Keratinocyte (primary cell): ENCODE results near the gene SOS1. TPM values are rescaled to one million over a fixed set of nuclear protein-coding genes. Genes with fewer than 3 reads are reported as not detected.

Experiments
- DNase-seq: peaks from one replicate; pipeline ENCODE4 v3.0.0-alpha.2; 2011; ENCODE audit warnings: low read depth, missing footprints, low spot score
- FAIRE-seq: peaks from 2 replicates; lab custom pipeline; 2011; peaks lifted over from hg19 to GRCh38; lab: Jason Lieb, UNC
- H2AFZ ChIP-seq: 2 replicates; pipeline ENCODE4 v1.6.0; 2012; ENCODE audit warnings: low read length, control low read depth, inconsistent platforms; ENCODE audit not compliant: control insufficient read depth
- H3K27ac ChIP-seq: 2 replicates; pipeline ENCODE4 v1.5.1; 2011; ENCODE audit warnings: low read length; ENCODE audit not compliant: control insufficient read depth, insufficient read depth
- H3K27me3 ChIP-seq: 3 replicates; pipeline ENCODE4 v1.6.0; 2011; ENCODE audit warnings: low read length; ENCODE audit not compliant: control insufficient read depth, insufficient read depth; ENCODE audit errors: extremely low read depth
- H3K36me3 ChIP-seq, 2 experiments: 2 replicates in 1 of 2; 3 replicates in 1 of 2; pipeline ENCODE4 v1.5.1; 2011; ENCODE audit warnings: low read length in 2 of 2, mild to moderate bottlenecking in 1 of 2; ENCODE audit not compliant: control insufficient read depth in 2 of 2, insufficient read depth in 2 of 2; ENCODE audit errors: extremely low read depth in 1 of 2
- H3K4me1 ChIP-seq: 3 replicates; pipeline ENCODE4 v1.5.1; 2011; ENCODE audit warnings: low read length; ENCODE audit not compliant: control insufficient read depth, insufficient read depth; ENCODE audit errors: extremely low read depth
- H3K4me2 ChIP-seq: 3 replicates; pipeline ENCODE4 v1.6.0; 2011; ENCODE audit warnings: low read depth, low read length; ENCODE audit not compliant: control insufficient read depth, insufficient read depth; ENCODE audit errors: extremely low read depth
- H3K4me3 ChIP-seq, 3 experiments: fragments of 200-600 bp in 1 of 3; sonication (generic) in 1 of 3; 2 replicates in 2 of 3; 3 replicates in 1 of 3; pipeline ENCODE4 v1.5.1; 2011 to 2016; ENCODE audit warnings: low read length in 3 of 3, mild to moderate bottlenecking in 3 of 3, control low read depth in 2 of 3, inconsistent platforms in 1 of 3, low read depth in 1 of 3, mixed read lengths in 1 of 3, mixed run types in 1 of 3, moderate library complexity in 1 of 3; ENCODE audit not compliant: control insufficient read depth in 2 of 3, insufficient read depth in 2 of 3; ENCODE audit errors: extremely low read depth in 1 of 3
- H3K79me2 ChIP-seq: 2 replicates; pipeline ENCODE4 v1.6.0; 2012; ENCODE audit warnings: low read length; ENCODE audit not compliant: control insufficient read depth, insufficient read depth
- H3K9ac ChIP-seq: 3 replicates; pipeline ENCODE4 v1.6.0; 2011; ENCODE audit warnings: low read length; ENCODE audit not compliant: control insufficient read depth, insufficient read depth; ENCODE audit errors: extremely low read depth
- H3K9me1 ChIP-seq: 3 replicates; pipeline ENCODE4 v1.6.0; 2011; ENCODE audit warnings: low read length; ENCODE audit not compliant: control insufficient read depth, insufficient read depth; ENCODE audit errors: extremely low read depth
- H3K9me3 ChIP-seq: 2 replicates; pipeline ENCODE4 v1.5.1; 2012; ENCODE audit warnings: low read depth, low read length; ENCODE audit not compliant: control insufficient read depth
- H4K20me1 ChIP-seq: 3 replicates; pipeline ENCODE4 v1.6.0; 2011; ENCODE audit warnings: low read length; ENCODE audit not compliant: control insufficient read depth, insufficient read depth; ENCODE audit errors: extremely low read depth
- EZH2 ChIP-seq: IDR thresholded peaks from one replicate; pipeline ENCODE4 v1.6.1; 2012; ENCODE audit warnings: inconsistent platforms, mild to moderate bottlenecking, low read length, moderate library complexity
- dilution Hi-C: fragments of 300-500 bp; cut with MboI; formaldehyde crosslinking; loops from one replicate; pipeline ENCODE4 v1.7.0; 2020; ENCODE audit warnings: low sequenced_read_pairs; ENCODE audit not compliant: extremely low pct_ligation_motif_present
- polyA plus RNA-seq, 5 experiments: library from polyadenylated mRNA; depleted of rRNA in 3 of 5; stranded (reverse) in 3 of 5; stranded (forward) in 1 of 5; unstranded in 1 of 5; fragments of >200 nt; gene quantifications; 1 replicate in 1 of 5; 2 replicates in 3 of 5; 3 replicates in 1 of 5; pipeline versions ENCODE4 v1.2.1 to v1.2.3, GENCODE V29; 2011 to 2012; ENCODE audit warnings: missing spikeins in 2 of 5, low read depth in 1 of 5, low replicate concordance in 1 of 5
- TF ChIP-seq, protein P1 (sequence below), 3 experiments: IDR thresholded peaks in 1 of 3; conservative IDR thresholded peaks in 1 of 3; optimal IDR thresholded peaks in 1 of 3; 2 replicates in 2 of 3; 3 replicates in 1 of 3; pipeline versions ENCODE3 to v1.5.1; 2011; ENCODE audit warnings: low read length in 3 of 3, mild to moderate bottlenecking in 3 of 3, moderate library complexity in 2 of 3, control low read depth in 1 of 3, inconsistent platforms in 1 of 3; ENCODE audit not compliant: insufficient read depth in 2 of 3; ENCODE audit errors: extremely low read depth in 1 of 3

Gene SOS1
- polyA plus RNA-seq, 1 donor (not counting 4 experiments of a cell fraction or from before 2014, with no cell fraction given) = 21.5 TPM

DNA sequence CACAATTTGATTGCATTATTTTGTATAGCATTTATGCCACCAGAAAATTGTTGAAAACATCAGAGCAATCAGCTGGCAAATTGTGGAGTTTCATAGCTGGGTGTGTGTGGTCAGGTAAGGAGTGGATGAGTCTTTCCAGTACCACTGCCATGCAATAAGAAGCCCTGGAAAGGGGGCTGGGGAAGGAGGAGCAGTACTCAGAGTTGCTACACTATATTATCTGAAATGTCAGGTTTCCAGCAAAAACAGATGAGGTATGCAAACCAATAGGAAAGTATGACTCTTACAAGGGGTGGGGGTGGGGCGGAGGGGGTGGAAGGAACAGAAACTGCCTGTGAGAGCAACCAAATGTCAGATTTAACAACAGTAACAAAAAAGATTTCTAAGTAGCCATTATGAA, 112.2 kb downstream of the SOS1 start:
- DNase-seq (no peak), FAIRE-seq (no peak)
- Histone ChIP-seq H3K9ac (no peak overlapping the region), H3K36me3 (peaks cover 9 to 12% of the 10 kb centered on the region in 2 experiments), H3K4me2 (no peak overlapping the region), H3K9me1 (no peaks in the 10 kb centered on the region), H4K20me1 (no peaks in the 10 kb centered on the region), H2AFZ (no peak overlapping the region), H3K27ac (no peak overlapping the region), H3K27me3 (no peaks in the 10 kb centered on the region), H3K9me3 (no peaks in the 10 kb centered on the region), H3K79me2 (no peaks in the 10 kb centered on the region), H3K4me3 (no peak overlapping the region), H3K4me1 (no peaks in the 10 kb centered on the region)
- TF ChIP-seq, protein P1, sequence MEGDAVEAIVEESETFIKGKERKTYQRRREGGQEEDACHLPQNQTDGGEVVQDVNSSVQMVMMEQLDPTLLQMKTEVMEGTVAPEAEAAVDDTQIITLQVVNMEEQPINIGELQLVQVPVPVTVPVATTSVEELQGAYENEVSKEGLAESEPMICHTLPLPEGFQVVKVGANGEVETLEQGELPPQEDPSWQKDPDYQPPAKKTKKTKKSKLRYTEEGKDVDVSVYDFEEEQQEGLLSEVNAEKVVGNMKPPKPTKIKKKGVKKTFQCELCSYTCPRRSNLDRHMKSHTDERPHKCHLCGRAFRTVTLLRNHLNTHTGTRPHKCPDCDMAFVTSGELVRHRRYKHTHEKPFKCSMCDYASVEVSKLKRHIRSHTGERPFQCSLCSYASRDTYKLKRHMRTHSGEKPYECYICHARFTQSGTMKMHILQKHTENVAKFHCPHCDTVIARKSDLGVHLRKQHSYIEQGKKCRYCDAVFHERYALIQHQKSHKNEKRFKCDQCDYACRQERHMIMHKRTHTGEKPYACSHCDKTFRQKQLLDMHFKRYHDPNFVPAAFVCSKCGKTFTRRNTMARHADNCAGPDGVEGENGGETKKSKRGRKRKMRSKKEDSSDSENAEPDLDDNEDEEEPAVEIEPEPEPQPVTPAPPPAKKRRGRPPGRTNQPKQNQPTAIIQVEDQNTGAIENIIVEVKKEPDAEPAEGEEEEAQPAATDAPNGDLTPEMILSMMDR (optimal IDR thresholded peaks at IDR 0.05 in 1 of 3, IDR thresholded peaks at IDR 0.05 in 1 of 3, conservative IDR thresholded peaks at IDR 0.05 in 1 of 3; ENCODE audit: extremely low read depth in 1 of 3, insufficient read depth in 2 of 3, low read length in 3 of 3) = no peak
- TF ChIP-seq EZH2 = no peak
- dilution Hi-C loops = no loop called here

DNA sequence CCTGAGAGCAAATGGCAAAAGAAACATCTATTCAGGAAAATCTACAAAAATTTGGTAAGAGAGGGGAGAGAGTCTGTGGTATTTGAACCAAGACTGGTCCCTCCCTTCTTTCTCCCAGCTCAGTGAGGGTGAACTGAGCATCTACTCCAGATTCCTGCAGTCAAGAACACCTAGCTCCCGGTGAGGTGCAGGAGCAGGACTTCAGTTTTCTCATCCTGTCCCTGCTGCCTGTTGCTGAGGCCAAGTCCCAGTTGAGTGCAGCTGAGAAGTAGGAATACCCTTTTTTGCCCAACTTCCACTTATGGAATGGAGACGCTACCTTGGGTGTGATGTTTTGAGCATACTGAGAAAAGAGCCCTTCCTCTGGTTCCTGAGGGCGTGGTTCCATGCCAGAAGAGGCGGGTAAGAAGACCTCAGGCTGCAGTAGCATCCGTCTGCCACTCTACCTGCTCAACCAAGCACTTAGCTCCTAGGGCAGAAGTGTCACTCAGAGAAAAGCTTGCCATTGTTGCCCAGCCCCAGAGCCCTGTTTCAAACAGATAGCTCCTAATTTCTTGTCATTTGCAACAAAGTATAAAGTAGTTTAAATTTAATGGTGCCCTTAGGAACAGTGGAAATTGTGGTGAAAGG, 112.9 kb downstream of the SOS1 start:
- no peaks in the 10 kb centered on the region for H4K20me1 ChIP-seq
- dilution Hi-C loops = no loop called here
- no peaks in the 10 kb centered on the region for H3K9me3 ChIP-seq
- no peak overlapping the region for H3K9ac ChIP-seq
- FAIRE-seq (no peak), DNase-seq (no peak)
- no peak overlapping the region for H3K4me2 ChIP-seq
- no peaks in the 10 kb centered on the region for H3K9me1 ChIP-seq
- no peak overlapping the region for H3K4me3 ChIP-seq
- no peaks in the 10 kb centered on the region for H3K27me3 ChIP-seq
- H2AFZ ChIP-seq = no peak overlapping the region
- H3K27ac ChIP-seq = no peak overlapping the region
- no peak for TF ChIP-seq EZH2
- TF ChIP-seq, protein P1 (optimal IDR thresholded peaks at IDR 0.05 in 1 of 3, IDR thresholded peaks at IDR 0.05 in 1 of 3, conservative IDR thresholded peaks at IDR 0.05 in 1 of 3; ENCODE audit: extremely low read depth in 1 of 3, insufficient read depth in 2 of 3, low read length in 3 of 3) = no peak
- H3K4me1 ChIP-seq = no peaks in the 10 kb centered on the region
- peaks cover 9 to 12% of the 10 kb centered on the region in 2 experiments for H3K36me3 ChIP-seq
- H3K79me2 ChIP-seq = no peaks in the 10 kb centered on the region
